DOHH2 (cell line): ENCODE results near the gene UCHL5.
A peak's percentile ranks its signal among the peaks of the same experiment; 100 is the strongest.

Experiments used
- H3F3A ChIP-seq: fragments of 200-600 bp; sonication (generic), shearing (Covaris generic); 2 replicates; pipeline ENCODE4 v1.6.0; 2016; ENCODE audit warnings: antibody characterized with exemption, mild to moderate bottlenecking; ENCODE audit not compliant: control insufficient read depth, insufficient read depth
- H3K27ac ChIP-seq: fragments of 200-600 bp; sonication (generic); 2 replicates; pipeline ENCODE4 v1.5.1; 2014; ENCODE audit warnings: low read depth, mild to moderate bottlenecking, low read length, moderate library complexity
- H3K27me3 ChIP-seq: fragments of 200-600 bp; sonication (generic); 2 replicates; pipeline ENCODE4 v1.6.1; 2014; ENCODE audit warnings: mild to moderate bottlenecking, low read length, mixed read lengths; ENCODE audit not compliant: control insufficient read depth
- H3K36me3 ChIP-seq: fragments of 200-600 bp; sonication (generic); 2 replicates; pipeline ENCODE4 v1.6.1; 2014; ENCODE audit warnings: mild to moderate bottlenecking, low read length, moderate library complexity, mixed read lengths; ENCODE audit not compliant: control insufficient read depth
- H3K4me1 ChIP-seq: fragments of 200-600 bp; sonication (generic); 2 replicates; pipeline ENCODE4 v1.6.1; 2014; ENCODE audit warnings: mild to moderate bottlenecking, low read length, mixed read lengths; ENCODE audit not compliant: control insufficient read depth
- H3K4me2 ChIP-seq: fragments of 200-600 bp; sonication (generic); 2 replicates; pipeline ENCODE4 v1.6.0; 2014; ENCODE audit warnings: mild to moderate bottlenecking, low read length, moderate library complexity
- H3K4me3 ChIP-seq: fragments of 200-600 bp; sonication (generic); 2 replicates; pipeline ENCODE4 v1.5.1; 2014; ENCODE audit warnings: mild to moderate bottlenecking, low read length, mixed read lengths
- H3K79me2 ChIP-seq: fragments of 200-600 bp; sonication (generic); 2 replicates; pipeline ENCODE4 v1.6.1; 2014; ENCODE audit warnings: mild to moderate bottlenecking, low read length, mixed read lengths; ENCODE audit not compliant: control insufficient read depth
- H3K9me2 ChIP-seq: fragments of 200-600 bp; sonication (generic); replicated peaks from 2 replicates; pipeline ENCODE4 v1.6.1; 2014; ENCODE audit warnings: mild to moderate bottlenecking, low read length, mixed read lengths; ENCODE audit not compliant: control insufficient read depth
- H3K9me3 ChIP-seq: fragments of 200-600 bp; sonication (generic); 2 replicates; pipeline ENCODE4 v1.6.1; 2014; ENCODE audit warnings: antibody characterized with exemption, low read length, mixed read lengths; ENCODE audit not compliant: control insufficient read depth, insufficient read depth
- H4K20me1 ChIP-seq: fragments of 200-600 bp; sonication (generic); 2 replicates; pipeline ENCODE4 v1.6.0; 2014; ENCODE audit warnings: low read depth, mild to moderate bottlenecking, antibody characterized with exemption, low read length, moderate library complexity; ENCODE audit not compliant: control insufficient read depth, insufficient read depth
- EZH2phosphoT487 ChIP-seq: fragments of 200-600 bp; sonication (generic); IDR thresholded peaks from 2 replicates; pipeline ENCODE4 v1.6.1; 2017; ENCODE audit warnings: borderline replicate concordance, mild to moderate bottlenecking, antibody characterized with exemption, low read length, moderate library complexity, mixed read lengths
- TF ChIP-seq, protein P1 (sequence below): fragments of 200-600 bp; sonication (generic); IDR thresholded peaks from one replicate; pipeline ENCODE4 v1.5.1; 2014; ENCODE audit warnings: antibody characterized with exemption, mild to moderate bottlenecking, low read depth, low read length; ENCODE audit not compliant: poor library complexity, severe bottlenecking

The UCHL5 gene

DNA sequence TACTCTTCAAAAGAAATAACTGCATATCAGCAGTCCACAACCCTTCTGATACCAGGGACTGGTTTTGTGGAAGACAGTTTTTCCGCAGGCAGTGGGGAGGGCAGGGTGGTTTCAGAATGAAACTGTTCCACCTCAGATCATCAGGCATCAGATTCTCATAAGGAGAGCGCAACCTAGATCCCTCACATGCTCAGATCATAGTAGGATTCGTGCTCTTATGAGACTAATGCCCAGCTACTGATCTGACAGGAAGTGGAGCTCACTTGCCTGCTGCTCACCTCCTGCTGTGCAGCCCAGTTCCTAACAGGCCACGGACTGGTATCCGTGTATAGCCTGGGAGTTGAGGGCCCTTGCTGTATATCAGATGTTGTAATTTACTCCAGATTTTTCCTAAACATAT lies 11.8 kb upstream of the UCHL5 start:
- Histone ChIP-seq H3K9me2 (no peaks in the 10 kb centered on the region), H4K20me1 (no peaks in the 10 kb centered on the region; the same call in 1 of the 2 replicates), H3K36me3 (peaks cover 43% of the 10 kb centered on the region), H3K4me3 (no peak overlapping the region), H3K9me3 (no peaks in the 10 kb centered on the region), H3K79me2 (peaks cover 75% of the 10 kb centered on the region), H3F3A (no peaks in the 10 kb centered on the region), H3K4me1 (peaks cover 11% of the 10 kb centered on the region), H3K27ac (no peak overlapping the region), H3K4me2 (no peak overlapping the region), H3K27me3 (no peaks in the 10 kb centered on the region)
- TF ChIP-seq EZH2phosphoT487: no peak

DNA sequence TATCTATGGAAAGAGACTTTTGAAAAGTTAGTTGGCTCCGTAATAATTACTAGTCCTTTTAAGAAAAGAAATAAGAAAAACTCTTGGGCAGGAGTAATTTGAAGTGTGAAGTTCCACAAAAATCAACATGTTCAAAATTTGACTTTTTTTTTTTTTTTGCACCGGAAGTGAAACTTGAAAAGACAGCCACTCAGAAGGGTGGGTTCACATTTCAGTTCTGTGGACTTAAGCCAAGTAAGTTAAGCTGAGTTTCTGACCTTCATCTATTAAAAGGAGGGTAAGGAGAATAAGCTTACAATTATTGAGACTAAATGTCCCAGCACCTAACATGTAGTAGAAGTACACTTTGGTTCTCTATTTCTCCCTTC lies 11.2 kb upstream of the UCHL5 start:
- peaks cover 76% of the 10 kb centered on the region for H3K79me2 ChIP-seq

GRCh38 chr1:193069748-193070385 lies 10.7 kb upstream of the UCHL5 start:
- TF ChIP-seq, protein P1, sequence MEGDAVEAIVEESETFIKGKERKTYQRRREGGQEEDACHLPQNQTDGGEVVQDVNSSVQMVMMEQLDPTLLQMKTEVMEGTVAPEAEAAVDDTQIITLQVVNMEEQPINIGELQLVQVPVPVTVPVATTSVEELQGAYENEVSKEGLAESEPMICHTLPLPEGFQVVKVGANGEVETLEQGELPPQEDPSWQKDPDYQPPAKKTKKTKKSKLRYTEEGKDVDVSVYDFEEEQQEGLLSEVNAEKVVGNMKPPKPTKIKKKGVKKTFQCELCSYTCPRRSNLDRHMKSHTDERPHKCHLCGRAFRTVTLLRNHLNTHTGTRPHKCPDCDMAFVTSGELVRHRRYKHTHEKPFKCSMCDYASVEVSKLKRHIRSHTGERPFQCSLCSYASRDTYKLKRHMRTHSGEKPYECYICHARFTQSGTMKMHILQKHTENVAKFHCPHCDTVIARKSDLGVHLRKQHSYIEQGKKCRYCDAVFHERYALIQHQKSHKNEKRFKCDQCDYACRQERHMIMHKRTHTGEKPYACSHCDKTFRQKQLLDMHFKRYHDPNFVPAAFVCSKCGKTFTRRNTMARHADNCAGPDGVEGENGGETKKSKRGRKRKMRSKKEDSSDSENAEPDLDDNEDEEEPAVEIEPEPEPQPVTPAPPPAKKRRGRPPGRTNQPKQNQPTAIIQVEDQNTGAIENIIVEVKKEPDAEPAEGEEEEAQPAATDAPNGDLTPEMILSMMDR: peak; percentile 71
- TF ChIP-seq EZH2phosphoT487: no peak
- peak overlapping the region; percentile 3 for H3K4me3 ChIP-seq
- no peaks in the 10 kb centered on the region for H3F3A ChIP-seq
- no peaks in the 10 kb centered on the region for H3K9me2 ChIP-seq
- peaks cover 79% of the 10 kb centered on the region for H3K79me2 ChIP-seq
- H3K4me2 ChIP-seq: peak overlapping the region; percentile 12
- no peak overlapping the region for H3K27ac ChIP-seq
- H3K9me3 ChIP-seq: no peaks in the 10 kb centered on the region
- H3K27me3 ChIP-seq: no peaks in the 10 kb centered on the region
- H4K20me1 ChIP-seq: no peaks in the 10 kb centered on the region; the same call in 1 of the 2 replicates
- H3K36me3 ChIP-seq: peaks cover 36% of the 10 kb centered on the region
- peaks cover 13% of the 10 kb centered on the region for H3K4me1 ChIP-seq

More for the DNA sequence above, 11.2 kb upstream of the UCHL5 start:
- Histone ChIP-seq H3K27ac (no peak overlapping the region), H3K27me3 (no peaks in the 10 kb centered on the region), H3F3A (no peaks in the 10 kb centered on the region), H4K20me1 (no peaks in the 10 kb centered on the region; the same call in 1 of the 2 replicates), H3K4me3 (peak overlapping the region; percentile 3), H3K36me3 (peaks cover 38% of the 10 kb centered on the region), H3K4me1 (peaks cover 13% of the 10 kb centered on the region), H3K4me2 (peak overlapping the region; percentile 12), H3K9me2 (no peaks in the 10 kb centered on the region), H3K9me3 (no peaks in the 10 kb centered on the region)
- TF ChIP-seq, protein P1: no peak
- TF ChIP-seq EZH2phosphoT487: no peak

DNA sequence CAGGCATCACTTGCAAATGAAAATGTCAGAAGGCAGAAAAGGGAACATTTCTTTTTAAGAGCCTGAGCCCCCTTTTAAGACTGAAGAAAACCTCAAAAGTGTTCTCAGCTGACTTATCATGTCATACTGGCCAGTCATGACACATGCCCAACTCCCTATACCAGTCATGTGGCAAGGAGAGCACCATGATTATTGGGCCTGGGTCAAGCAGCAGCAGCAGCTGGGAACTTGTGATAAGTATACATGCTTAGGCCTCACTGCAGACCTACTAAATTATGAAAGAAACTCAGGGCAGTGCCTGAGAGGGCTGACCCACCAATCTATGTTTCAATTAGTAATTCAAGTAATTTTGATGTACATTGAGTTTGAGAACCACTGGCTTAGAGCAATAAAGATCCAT lies 8.9 kb upstream of the UCHL5 start:
- Histone ChIP-seq H3K4me2 (no peak overlapping the region), H3F3A (no peaks in the 10 kb centered on the region), H3K4me1 (peaks cover 20% of the 10 kb centered on the region), H3K36me3 (peaks cover 36% of the 10 kb centered on the region), H3K9me2 (no peaks in the 10 kb centered on the region), H3K27ac (no peak overlapping the region), H4K20me1 (peaks cover 4% of the 10 kb centered on the region; the same call in 1 of the 2 replicates), H3K79me2 (peaks cover 91% of the 10 kb centered on the region), H3K27me3 (no peaks in the 10 kb centered on the region), H3K9me3 (no peaks in the 10 kb centered on the region), H3K4me3 (no peak overlapping the region)
- TF ChIP-seq EZH2phosphoT487: no peak
- TF ChIP-seq, protein P1: no peak
